T47D (cell line): Measurements from ENCODE around the gene TSPO2.

Experiments
- DNase-seq, 2 experiments: peaks; one replicate each; pipeline versions ENCODE4 v3.0.0 to v3.0.0-alpha.2; 2011 to 2012; ENCODE audit warnings: low read depth in 1 of 2, low spot score in 1 of 2
- JUND ChIP-seq: IDR thresholded peaks from 2 replicates; pipeline ENCODE4 v1.6.1; 2012; ENCODE audit warnings: low read depth
- in situ Hi-C: cut with HindIII; loops from 2 replicates; pipeline ENCODE4 v1.10.0; 2016; ENCODE audit warnings: low sequenced_read_pairs, low pct_unique_long_range_greater_than_20kb

Gene TSPO2

GRCh38 chr6:41033776-41034175, 8.5 kb upstream of the TSPO2 start:
- in situ Hi-C loops = no loop called here

GRCh38 chr6:41036186-41036585, 6.1 kb upstream of the TSPO2 start:
- in situ Hi-C loops = no loop called here
- no peak for DNase-seq
- no peak for TF ChIP-seq JUND

More at GRCh38 chr6:41033776-41034175, 8.5 kb upstream of the TSPO2 start:
- no peak for TF ChIP-seq JUND
- DNase-seq = no peak

GRCh38 chr6:41036601-41037000, 5.7 kb upstream of the TSPO2 start:
- TF ChIP-seq JUND = no peak
- in situ Hi-C loops = no loop called here
- no peak for DNase-seq

GRCh38 chr6:41037107-41037900, 5.0 kb upstream of the TSPO2 start:
- no peak for DNase-seq
- in situ Hi-C loops = no loop called here

GRCh38 chr6:41038205-41038604, 4.1 kb upstream of the TSPO2 start:
- in situ Hi-C loops = no loop called here
- no peak for DNase-seq
- TF ChIP-seq JUND = no peak

More at GRCh38 chr6:41037107-41037900, 5.0 kb upstream of the TSPO2 start:
- TF ChIP-seq JUND = no peak

- in situ Hi-C loops = no loop called here
- TF ChIP-seq JUND = no peak
- DNase-seq = peak; percentile 53 to 69
Measured at GRCh38 chr6:41039060-41039998, 2.9 kb upstream of the TSPO2 start, which contains the start of gene UNC5CL. Gene UNC5CL (minus strand): TSS chr6:41039221. CDS start chr6:41035074, 4,147 bp downstream.

- in situ Hi-C loops = no loop called here
- no peak for DNase-seq
- TF ChIP-seq JUND = no peak
Measured at GRCh38 chr6:41040101-41040939, 1.9 kb upstream of the TSPO2 start.

- no peak for TF ChIP-seq JUND
- DNase-seq = no peak
- in situ Hi-C loops = no loop called here
Measured at GRCh38 chr6:41040940-41041536, 1.2 kb upstream of the TSPO2 start.

- in situ Hi-C loops = no loop called here
- DNase-seq = no peak
- no peak for TF ChIP-seq JUND
Measured at GRCh38 chr6:41043151-41043550, 884 bp downstream of the TSPO2 start.

- no peak for TF ChIP-seq JUND
- in situ Hi-C loops = no loop called here
- DNase-seq = no peak
Measured at GRCh38 chr6:41045664-41046063, 3.4 kb downstream of the TSPO2 start.

- DNase-seq = no peak
- TF ChIP-seq JUND = no peak
- in situ Hi-C loops = no loop called here
Measured at GRCh38 chr6:41046084-41046483, 3.8 kb downstream of the TSPO2 start.

- no peak for DNase-seq
- TF ChIP-seq JUND = no peak
- in situ Hi-C loops = no loop called here
Measured at GRCh38 chr6:41047306-41047705, 5.0 kb downstream of the TSPO2 start.
